Smooth muscle cell (in vitro differentiated cells): ENCODE data around the gene GAMT. TPM values are rescaled to one million over a fixed set of nuclear protein-coding genes. Genes with fewer than 3 reads are reported as not detected.

ENCODE experiments used
- DNase-seq: peaks from one replicate; lab custom pipeline; 2025; ENCODE audit not compliant: unreplicated experiment; lab: John Stamatoyannopoulos, UW
- H2AFZ ChIP-seq: fragments of 200-600 bp; sonication (generic); 2 replicates; pipeline ENCODE4 v1.6.0; 2016; ENCODE audit warnings: antibody characterized with exemption, low read depth, mild to moderate bottlenecking
- H3F3A ChIP-seq: fragments of 200-600 bp; sonication (generic); 2 replicates; pipeline ENCODE4 v1.6.0; 2017; ENCODE audit warnings: antibody characterized with exemption, low read depth
- H3K27ac ChIP-seq: fragments of 200-600 bp; sonication (generic); 2 replicates; pipeline ENCODE4 v1.5.1; 2016; ENCODE audit warnings: low read depth, mild to moderate bottlenecking
- H3K27me3 ChIP-seq: fragments of 200-600 bp; sonication (generic); 2 replicates; pipeline ENCODE4 v1.6.1; 2016; ENCODE audit warnings: low read depth, mild to moderate bottlenecking
- H3K36me3 ChIP-seq: fragments of 200-600 bp; sonication (generic); 2 replicates; pipeline ENCODE4 v1.5.1; 2016; ENCODE audit warnings: low read depth
- H3K4me1 ChIP-seq: fragments of 200-600 bp; sonication (generic); 2 replicates; pipeline ENCODE4 v1.5.1; 2016; ENCODE audit warnings: low read depth
- H3K4me2 ChIP-seq: fragments of 200-600 bp; sonication (generic); 2 replicates; pipeline ENCODE4 v1.6.0; 2016; ENCODE audit warnings: mild to moderate bottlenecking
- H3K4me3 ChIP-seq: fragments of 200-600 bp; sonication (generic); 2 replicates; pipeline ENCODE4 v1.5.1; 2016; ENCODE audit warnings: mild to moderate bottlenecking
- H3K79me2 ChIP-seq: fragments of 200-600 bp; sonication (generic); 2 replicates; pipeline ENCODE4 v1.6.0; 2016; ENCODE audit warnings: low read depth, mild to moderate bottlenecking
- H3K9ac ChIP-seq: fragments of 200-600 bp; sonication (generic); 2 replicates; pipeline ENCODE4 v1.6.0; 2016; ENCODE audit warnings: low read depth
- H3K9me3 ChIP-seq: fragments of 200-600 bp; sonication (generic); replicated peaks from 2 replicates; pipeline ENCODE4 v1.5.1; 2016; ENCODE audit warnings: low read depth
- H4K20me1 ChIP-seq: fragments of 200-600 bp; sonication (generic); 2 replicates; pipeline ENCODE4 v1.6.0; 2016; ENCODE audit warnings: low read depth
- CTCF ChIP-seq: fragments of 200-600 bp; sonication (generic); IDR thresholded peaks from 2 replicates; pipeline ENCODE4 v1.5.1; 2017; ENCODE audit warnings: borderline replicate concordance, mild to moderate bottlenecking, antibody characterized with exemption; ENCODE audit not compliant: insufficient read depth, poor library complexity, severe bottlenecking
- WGBS: methylation state at CpG from one replicate; pipeline ENCODE4 v1.1.7; 2016; ENCODE audit warnings: low lambda C conversion rate; 5-methylcytosine and 5-hydroxymethylcytosine counted together
- polyA plus RNA-seq: library from polyadenylated mRNA; unstranded; fragments of >200 nt; fragmentation: Nextera tagmentation; extraction: Ambion mirVana; gene quantifications from 2 replicates; pipeline ENCODE4 v1.2.1, GENCODE V29; 2016
- total RNA-seq: library from RNA; depleted of rRNA; stranded (reverse); fragments of >200 nt; gene quantifications from 2 replicates; pipeline ENCODE4 v1.2.3, GENCODE V29; 2014

Gene GAMT
- total and polyA plus RNA-seq, 2 experiments from 2014 or later: 22.3 to 35.2 TPM

GRCh38 chr19:1417681-1418495 lies 16.5 kb upstream of the GAMT start:
- peak overlapping the region; percentile 96 for H3K27ac ChIP-seq
- H3K4me3 ChIP-seq: no peak overlapping the region
- H3K79me2 ChIP-seq: peaks cover 79% of the 10 kb centered on the region
- H3K4me1 ChIP-seq: peaks cover 20% of the 10 kb centered on the region
- WGBS: 85% methylated on average over 30 of the region's 30 CpGs
- H3K27me3 ChIP-seq: no peaks in the 10 kb centered on the region
- no peaks in the 10 kb centered on the region for H3K36me3 ChIP-seq
- H3K9ac ChIP-seq: no peak overlapping the region
- DNase-seq: no peak
- peaks cover 28% of the 10 kb centered on the region for H3F3A ChIP-seq
- peaks cover 89% of the 10 kb centered on the region for H4K20me1 ChIP-seq
- no peak for TF ChIP-seq CTCF
- peak overlapping the region; percentile 80 for H3K4me2 ChIP-seq
- H3K9me3 ChIP-seq: no peaks in the 10 kb centered on the region
- H2AFZ ChIP-seq: no peak overlapping the region

GRCh38 chr19:1417145-1417544 lies 15.8 kb upstream of the GAMT start:
- H3K4me2 ChIP-seq: peak overlapping the region; percentile 80
- H3K36me3 ChIP-seq: no peaks in the 10 kb centered on the region

GRCh38 chr19:1416014-1416841 lies 14.9 kb upstream of the GAMT start:
- Histone ChIP-seq H3K27me3 (no peaks in the 10 kb centered on the region), H3F3A (peaks cover 28% of the 10 kb centered on the region), H3K9me3 (no peaks in the 10 kb centered on the region), H3K4me2 (peak overlapping the region; percentile 80), H4K20me1 (peaks cover 89% of the 10 kb centered on the region), H3K9ac (peak overlapping the region; percentile 82), H3K36me3 (no peaks in the 10 kb centered on the region), H3K4me3 (peak overlapping the region; percentile 6), H3K4me1 (peaks cover 20% of the 10 kb centered on the region), H2AFZ (no peak overlapping the region), H3K27ac (peak overlapping the region; percentile 96), H3K79me2 (peaks cover 80% of the 10 kb centered on the region)
- 68% methylated on average over 26 of the region's 28 CpGs for WGBS
- no peak for DNase-seq
- TF ChIP-seq CTCF: no peak

More at GRCh38 chr19:1417145-1417544, 15.8 kb upstream of the GAMT start:
- WGBS: 64% methylated on average over 21 of the region's 21 CpGs
- Histone ChIP-seq H4K20me1 (peaks cover 89% of the 10 kb centered on the region), H3K9ac (peak overlapping the region; percentile 82), H3K27ac (peak overlapping the region; percentile 96), H3K27me3 (no peaks in the 10 kb centered on the region), H3K9me3 (no peaks in the 10 kb centered on the region), H3K79me2 (peaks cover 79% of the 10 kb centered on the region), H3K4me3 (no peak overlapping the region), H3F3A (peaks cover 28% of the 10 kb centered on the region), H2AFZ (no peak overlapping the region), H3K4me1 (peaks cover 20% of the 10 kb centered on the region)
- DNase-seq: no peak
- TF ChIP-seq CTCF: no peak
